K562 (cell line): ENCODE measurements around the gene ASZ1. TPM values are rescaled to one million over a fixed set of nuclear protein-coding genes. Genes with fewer than 3 reads are reported as not detected.

Source experiments
- ATAC-seq: fragments of 200-7000 bp; cut with Tn5 transposase; 3 replicates; pipeline ENCODE4 v1.9.1; 2020; ENCODE audit warnings: moderate library complexity
- BruUV-seq: library from RNA; stranded (reverse); fragments of 400-500 nt; replicated peaks from 2 replicates; lab custom pipeline; 2021; lab: Mats Ljungman, UMichigan
- CTCF ChIA-PET: fragments of 300-600 bp; formaldehyde crosslinking; extraction: SDS; loops from one replicate; lab custom pipeline; 2021; ENCODE audit warnings: low intra/inter-chr PET ratio; lab: Yijun Ruan, JAX
- POLR2A ChIA-PET: fragments of 300-600, 350-650 bp; sonication (Branson Sonifier 250); formaldehyde crosslinking; extraction: SDS; loops from one replicate; lab custom pipeline; 2021; ENCODE audit warnings: antibody characterized with exemption, inconsistent platforms; lab: Yijun Ruan, JAX
- DNase-seq, 4 experiments: peaks; one replicate each; pipeline versions ENCODE4 v3.0.0 to v3.0.0-alpha.2; 2011 to 2018; ENCODE audit warnings: low spot score in 3 of 4, mixed read lengths in 3 of 4; ENCODE audit errors: extremely low read depth in 1 of 4
- FAIRE-seq: peaks from 2 replicates; lab custom pipeline; 2011; peaks lifted over from hg19 to GRCh38; lab: Jason Lieb, UNC
- H2AFZ ChIP-seq: 2 replicates; pipeline ENCODE4 v1.6.0; 2011; ENCODE audit warnings: low read depth, low read length, control low read depth, inconsistent platforms
- H3K27ac ChIP-seq: fragments of 200-600 bp; 3 replicates; pipeline ENCODE4 v1.8.0; 2011; ENCODE audit warnings: low read depth, mild to moderate bottlenecking, control low read depth, inconsistent platforms, low read length, moderate library complexity, mixed read lengths; ENCODE audit errors: extremely low read depth
- H3K27me3 ChIP-seq, 2 experiments: fragments of 300-600 bp in 1 of 2; 2 replicates in 1 of 2; 3 replicates in 1 of 2; pipeline versions ENCODE4 v1.6.0 to v1.8.0; 2011; ENCODE audit warnings: inconsistent platforms in 2 of 2, low read length in 2 of 2, mild to moderate bottlenecking in 1 of 2, mixed read lengths in 1 of 2, moderate library complexity in 1 of 2; ENCODE audit not compliant: control insufficient read depth in 2 of 2, insufficient read depth in 2 of 2
- H3K36me3 ChIP-seq: fragments of 300-600 bp; 3 replicates; pipeline ENCODE4 v1.8.0; 2011; ENCODE audit warnings: mild to moderate bottlenecking, low read length, inconsistent platforms; ENCODE audit not compliant: control insufficient read depth, insufficient read depth
- H3K4me1 ChIP-seq, 2 experiments: fragments of 200-600 bp in 1 of 2; replicated peaks in 1 of 2; 2 replicates in 1 of 2; 3 replicates in 1 of 2; pipeline versions ENCODE4 v1.5.1 to v1.8.0; 2011; ENCODE audit warnings: inconsistent platforms in 2 of 2, low read length in 2 of 2, mild to moderate bottlenecking in 1 of 2, mixed read lengths in 1 of 2, moderate library complexity in 1 of 2; ENCODE audit not compliant: control insufficient read depth in 2 of 2, insufficient read depth in 2 of 2
- H3K4me2 ChIP-seq: 2 replicates; pipeline ENCODE4 v1.6.1; 2011; ENCODE audit warnings: low read length, control low read depth, inconsistent platforms, mixed read lengths; ENCODE audit not compliant: insufficient read depth
- H3K4me3 ChIP-seq: fragments of 200-600 bp; sonication (generic), shearing (Covaris generic); 2 replicates; pipeline ENCODE4 v1.5.1; 2016; ENCODE audit warnings: control low read depth, inconsistent platforms
- H3K79me2 ChIP-seq: fragments of 200-600 bp; 3 replicates; pipeline ENCODE4 v1.8.0; 2011; ENCODE audit warnings: low read length, inconsistent platforms; ENCODE audit not compliant: control insufficient read depth, insufficient read depth
- H3K9ac ChIP-seq, 2 experiments: 2 replicates each; pipeline versions ENCODE4 v1.6.0 to v1.6.1; 2011; ENCODE audit warnings: low read depth in 2 of 2, low read length in 2 of 2, control low read depth in 1 of 2, inconsistent platforms in 1 of 2, mild to moderate bottlenecking in 1 of 2, mixed read lengths in 1 of 2; ENCODE audit not compliant: insufficient read depth in 1 of 2
- H3K9me1 ChIP-seq: one replicate; pipeline ENCODE4 v1.6.0; 2011; ENCODE audit warnings: inconsistent platforms, mild to moderate bottlenecking, low read length, moderate library complexity; ENCODE audit not compliant: control insufficient read depth, insufficient read depth
- H3K9me3 ChIP-seq: replicated peaks from 2 replicates; pipeline ENCODE4 v1.5.1; 2011; ENCODE audit warnings: low read depth, low read length, inconsistent platforms; ENCODE audit not compliant: control insufficient read depth, insufficient read depth
- H4K20me1 ChIP-seq: replicated peaks from 2 replicates; pipeline ENCODE4 v1.6.1; 2011; ENCODE audit warnings: low read length, inconsistent platforms, mixed read lengths; ENCODE audit not compliant: control insufficient read depth, insufficient read depth
- MYBL2 ChIP-seq, 2 experiments: fragments of 450-650 bp in 1 of 2; sonication (generic) in 1 of 2; formaldehyde crosslinking in 1 of 2; IDR thresholded peaks; 2 replicates each; pipeline versions ENCODE4 v1.6.1 to v1.8.1; 2017 to 2022; ENCODE audit warnings: borderline replicate concordance in 1 of 2, inconsistent platforms in 1 of 2, low read depth in 1 of 2, mild to moderate bottlenecking in 1 of 2, missing genetic modification reagents in 1 of 2, moderate library complexity in 1 of 2
- RAD21 ChIP-seq, 2 experiments: fragments of 250-450 bp in 1 of 2; fragments of 450-650 bp in 1 of 2; sonication (Bioruptor Pico) in 1 of 2; formaldehyde crosslinking in 1 of 2; IDR thresholded peaks in 1 of 2; conservative IDR thresholded peaks in 1 of 2; 2 replicates each; pipeline versions ENCODE4 v1.4.0 to v1.8.0; 2020 to 2022; ENCODE audit warnings: mild to moderate bottlenecking in 2 of 2, moderate library complexity in 1 of 2
- SRF ChIP-seq, 2 experiments: fragments of 250-450, 450-650 bp in 1 of 2; sonication (Bioruptor Pico) in 1 of 2; sonication (generic) in 1 of 2; formaldehyde crosslinking; IDR thresholded peaks; 2 replicates each; pipeline versions ENCODE4 v1.5.0 to v1.5.1; 2020 to 2022; ENCODE audit warnings: mild to moderate bottlenecking in 1 of 2, missing genetic modification reagents in 1 of 2
- XRCC3 ChIP-seq: fragments of 450-650 bp; IDR thresholded peaks from 2 replicates; pipeline ENCODE4 v1.6.1; 2017; ENCODE audit warnings: mild to moderate bottlenecking, moderate library complexity
- ZKSCAN8 ChIP-seq: fragments of 200-800 bp; sonication (Bioruptor generic); IDR thresholded peaks from 2 replicates; pipeline ENCODE4 v1.6.1; 2016; ENCODE audit warnings: missing genetic modification characterization, missing compliant biosample characterization
- ZNF134 ChIP-seq: fragments of 250-450 bp; sonication (Bioruptor Pico); conservative IDR thresholded peaks from 2 replicates; pipeline ENCODE4 v1.4.0; 2020
- ZNF561 ChIP-seq: fragments of 450-650 bp; formaldehyde crosslinking; conservative IDR thresholded peaks from 2 replicates; pipeline ENCODE4 v1.4.0; 2020; ENCODE audit warnings: mild to moderate bottlenecking, moderate library complexity
- in situ Hi-C: fragments of 300-500 bp; cut with MboI; formaldehyde crosslinking; loops from 4 replicates; pipeline ENCODE4 v1.15.0; 2018; ENCODE audit warnings: inconsistent platforms, mixed read lengths
- intact Hi-C: fragments of 100-400 bp; cut with micrococcal nuclease; formaldehyde crosslinking; loops from 2 replicates; pipeline ENCODE4 v1.14.2; 2022
- polyA plus RNA-seq, 8 experiments: library from polyadenylated mRNA; depleted of rRNA in 4 of 8; stranded (reverse) in 5 of 8; unstranded in 3 of 8; fragments of >200 nt; fragmentation: Nextera tagmentation in 2 of 8; fragmentation: Illumina TruSeq in 1 of 8; extraction: Ambion mirVana in 2 of 8; extraction: Trizol in 1 of 8; gene quantifications; 2 replicates each; pipeline versions ENCODE4 v1.2.1 to v1.2.3, GENCODE V29; 2011 to 2014; ENCODE audit warnings: inconsistent platforms in 1 of 8, missing spikeins in 1 of 8
- total RNA-seq, 7 experiments: library from RNA; depleted of rRNA in 6 of 7; stranded (reverse); fragments of >200 nt in 6 of 7; fragmentation: Illumina TruSeq in 2 of 7; extraction: Trizol in 2 of 7; gene quantifications; 2 replicates each; pipeline versions ENCODE4 v1.2.1 to v1.2.3, GENCODE V29; 2011 to 2021; ENCODE audit warnings: low replicate concordance in 1 of 7

The ASZ1 gene
- total and polyA plus RNA-seq, 9 of the 15 experiments (the other 6 are each of a cell fraction or from before 2014, with no cell fraction given), result not detected

DNA sequence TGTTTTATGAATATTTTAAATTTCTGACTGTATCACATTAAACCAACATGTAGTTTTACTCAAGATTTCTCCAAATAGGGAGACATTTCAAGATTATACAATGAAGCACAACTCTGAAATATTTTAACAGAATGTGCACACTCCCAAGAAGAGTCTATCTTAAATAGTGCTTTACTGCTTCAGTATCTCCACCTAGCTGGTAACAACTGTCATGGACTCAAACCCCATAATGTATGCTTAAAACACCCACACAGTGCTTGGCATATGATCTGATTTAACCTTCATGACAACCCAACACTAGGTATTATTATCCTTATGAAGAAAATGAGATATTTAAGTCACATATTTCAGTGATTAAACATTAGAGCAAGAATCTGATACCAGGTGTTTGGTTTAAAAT is 45.9 kb downstream of the ASZ1 start:
- no peak overlapping the region for H2AFZ ChIP-seq
- FAIRE-seq (no peak), DNase-seq (no peak), ATAC-seq (peak; percentile 56; the same call in 1 of the 3 replicates)
- H3K9me3 ChIP-seq, result no peaks in the 10 kb centered on the region
- H3K4me1 ChIP-seq, result no peaks in the 10 kb centered on the region
- no peak overlapping the region for H3K4me2 ChIP-seq
- H3K27ac ChIP-seq, result no peak overlapping the region
- no peaks in the 10 kb centered on the region for H3K79me2 ChIP-seq
- TF ChIP-seq ZKSCAN8 (CRISPR knock-in tag) (no peak), RAD21 (CRISPR knock-in tag; conservative IDR thresholded peaks at IDR 0.05 in 1 of 2, IDR thresholded peaks at IDR 0.05 in 1 of 2) (peak in 1 of 2 experiments; percentile 28; a peak in 1 of 4 replicates), ZNF561 (CRISPR knock-in tag) (no peak), SRF (CRISPR knock-in tag; IDR thresholded peaks at IDR 0.05) (no peak), MYBL2 (IDR thresholded peaks at IDR 0.05; ENCODE audit: low read depth) (no peak), MYBL2 (CRISPR knock-in tag; IDR thresholded peaks at IDR 0.05; ENCODE audit: borderline replicate concordance) (no peak), ZNF134 (CRISPR knock-in tag) (no peak), XRCC3 (no peak)
- H4K20me1 ChIP-seq, result no peaks in the 10 kb centered on the region
- H3K9ac ChIP-seq, result no peak overlapping the region
- H3K9me1 ChIP-seq, result no peaks in the 10 kb centered on the region
- H3K36me3 ChIP-seq, result no peaks in the 10 kb centered on the region
- BruUV-seq, result no TSS peak
- ChIA-PET CTCF (no interaction called here), POLR2A (no interaction called here)
- H3K27me3 ChIP-seq, result no peaks in the 10 kb centered on the region
- in situ Hi-C loops, result no loop called here
- intact Hi-C loops, result loop anchor here (5.0 kb wide), 1 partner anchor 394 kb away; no protein-coding TSS in a partner anchor
- H3K4me3 ChIP-seq, result no peak overlapping the region
